HCT116 (cell line): ENCODE data around the gene CD69. TPM values are rescaled to one million over a fixed set of nuclear protein-coding genes. Genes with fewer than 3 reads are reported as not detected.

Experiments used
- ATAC-seq: fragments of 200-7000 bp; cut with Tn5 transposase; 2 replicates; pipeline ENCODE4 v1.9.1; 2020; ENCODE audit warnings: mild to moderate bottlenecking, moderate library complexity
- BruUV-seq: library from RNA; stranded (reverse); fragments of 400-500 nt; replicated peaks from 2 replicates; lab custom pipeline; 2021; lab: Mats Ljungman, UMichigan
- CTCF ChIA-PET: fragments of 300-600 bp; sonication (Branson Sonifier 250); formaldehyde crosslinking; loops from one replicate; lab custom pipeline; 2021; ENCODE audit warnings: antibody characterized with exemption; lab: Charles Lee
- POLR2A ChIA-PET: fragments of 300-600, 350-600 bp; sonication (Branson Sonifier 250); formaldehyde crosslinking; loops from one replicate; lab custom pipeline; 2021; ENCODE audit warnings: antibody characterized with exemption; lab: Charles Lee
- RAD21 ChIA-PET, 2 experiments: fragments of 300-600 bp; sonication (Branson Sonifier 250); formaldehyde crosslinking; loops; one replicate each; lab custom pipeline; 2023; ENCODE audit warnings: low total read pairs in 2 of 2; ENCODE audit not compliant: uncharacterized antibody in 2 of 2, unreplicated experiment in 2 of 2, low non-redundant PET in 1 of 2; lab: Charles Lee
- DNase-seq: peaks from one replicate; pipeline ENCODE4 v3.0.0-alpha.2; 2010; ENCODE audit warnings: low read depth, low spot score
- H2AFZ ChIP-seq: fragments of 200-600 bp; shearing (Covaris generic), sonication (generic); 2 replicates; pipeline ENCODE4 v1.6.1; 2017; ENCODE audit warnings: low read depth, mixed run types, mixed read lengths, antibody characterized with exemption, low read length; ENCODE audit not compliant: poor library complexity, severe bottlenecking
- H3K27ac ChIP-seq: 2 replicates; pipeline ENCODE4 v1.5.1; 2012; ENCODE audit warnings: low read depth, low read length
- H3K27me3 ChIP-seq: fragments of 200-600 bp; sonication (generic); 2 replicates; pipeline ENCODE4 v1.6.1; 2016; ENCODE audit warnings: mixed run types, low read length, mixed read lengths; ENCODE audit not compliant: insufficient read depth
- H3K36me3 ChIP-seq, 2 experiments: fragments of 200-500 bp in 1 of 2; fragments of 200-600 bp in 1 of 2; sonication (Bioruptor generic) in 1 of 2; sonication (generic) in 1 of 2; 2 replicates each; pipeline versions ENCODE4 v1.5.1 to v1.6.1; 2014 to 2016; ENCODE audit warnings: low read length in 2 of 2, inconsistent platforms in 1 of 2, mixed read lengths in 1 of 2, mixed run types in 1 of 2; ENCODE audit not compliant: insufficient read depth in 2 of 2, control insufficient read depth in 1 of 2
- H3K4me1 ChIP-seq, 2 experiments: fragments of 200-600 bp in 1 of 2; sonication (generic) in 1 of 2; 2 replicates each; pipeline versions ENCODE4 v1.5.1 to v1.6.1; 2012 to 2017; ENCODE audit warnings: low read length in 2 of 2, inconsistent platforms in 1 of 2, mild to moderate bottlenecking in 1 of 2, mixed read lengths in 1 of 2, mixed run types in 1 of 2, moderate library complexity in 1 of 2; ENCODE audit not compliant: insufficient read depth in 2 of 2, control insufficient read depth in 1 of 2
- H3K4me2 ChIP-seq: fragments of 200-600 bp; sonication (generic); 2 replicates; pipeline ENCODE4 v1.6.1; 2017; ENCODE audit warnings: mixed run types, low read length, mixed read lengths
- H3K4me3 ChIP-seq, 2 experiments: fragments of 200-600 bp in 1 of 2; sonication (generic) in 1 of 2; replicated peaks in 1 of 2; 2 replicates each; pipeline ENCODE4 v1.5.1; 2011 to 2016; ENCODE audit warnings: low read length in 2 of 2, control low read depth in 1 of 2, low read depth in 1 of 2, mild to moderate bottlenecking in 1 of 2, mixed read lengths in 1 of 2, mixed run types in 1 of 2
- H3K79me2 ChIP-seq: fragments of 200-600 bp; sonication (generic); 2 replicates; pipeline ENCODE4 v1.6.1; 2017; ENCODE audit warnings: mild to moderate bottlenecking, mixed run types, low read length, moderate library complexity, mixed read lengths; ENCODE audit not compliant: insufficient read depth
- H3K9ac ChIP-seq: fragments of 200-600 bp; sonication (generic); 2 replicates; pipeline ENCODE4 v1.6.1; 2016; ENCODE audit warnings: low read length, mixed read lengths
- H3K9me2 ChIP-seq: fragments of 200-600 bp; sonication (generic), shearing (Covaris generic); 2 replicates; pipeline ENCODE4 v1.6.1; 2017; ENCODE audit warnings: mixed run types, mild to moderate bottlenecking, moderate library complexity; ENCODE audit not compliant: insufficient read depth
- H3K9me3 ChIP-seq, 2 experiments: fragments of 200-500 bp in 1 of 2; fragments of 200-600 bp in 1 of 2; sonication (Bioruptor generic) in 1 of 2; sonication (generic) in 1 of 2; 2 replicates each; pipeline ENCODE4 v1.6.1; 2014 to 2017; ENCODE audit warnings: low read length in 2 of 2, mixed read lengths in 2 of 2, inconsistent platforms in 1 of 2, low read depth in 1 of 2, mild to moderate bottlenecking in 1 of 2, mixed run types in 1 of 2, moderate library complexity in 1 of 2; ENCODE audit not compliant: control insufficient read depth in 1 of 2, insufficient read depth in 1 of 2
- H4K20me1 ChIP-seq: fragments of 200-600 bp; sonication (generic), shearing (Covaris generic); 2 replicates; pipeline ENCODE4 v1.6.1; 2017; ENCODE audit warnings: mixed run types, mild to moderate bottlenecking, moderate library complexity; ENCODE audit not compliant: insufficient read depth
- CBX3 ChIP-seq: IDR thresholded peaks from 2 replicates; pipeline ENCODE4 v1.6.1; 2012; ENCODE audit warnings: low read depth
- EGR1 ChIP-seq: IDR thresholded peaks from 2 replicates; pipeline ENCODE4 v1.6.1; 2012; ENCODE audit warnings: low read depth
- EZH2 ChIP-seq: fragments of 200-600 bp; sonication (generic); IDR thresholded peaks from 2 replicates; pipeline ENCODE4 v1.6.1; 2017; ENCODE audit warnings: antibody characterized with exemption, mixed run types
- FOSL1 ChIP-seq: IDR thresholded peaks from 2 replicates; pipeline ENCODE4 v1.6.1; 2012; ENCODE audit warnings: low read depth
- JUND ChIP-seq: IDR thresholded peaks from 2 replicates; pipeline ENCODE4 v1.6.1; 2012
- POLR2AphosphoS5 ChIP-seq: IDR thresholded peaks from 2 replicates; pipeline ENCODE4 v1.6.1; 2011; ENCODE audit warnings: mild to moderate bottlenecking, low read depth, low read length, moderate library complexity
- SIN3A ChIP-seq: IDR thresholded peaks from 2 replicates; pipeline ENCODE4 v1.6.1; 2012; ENCODE audit warnings: low read depth
- SP1 ChIP-seq: IDR thresholded peaks from 2 replicates; pipeline ENCODE4 v1.6.1; 2012; ENCODE audit warnings: low read depth
- SRF ChIP-seq: IDR thresholded peaks from 2 replicates; pipeline ENCODE4 v1.6.1; 2012; ENCODE audit warnings: low read depth
- TCF7L2 ChIP-seq: IDR thresholded peaks from 2 replicates; pipeline ENCODE4 v1.7.0; 2011; ENCODE audit warnings: borderline replicate concordance, inconsistent platforms; ENCODE audit not compliant: insufficient read depth, insufficient read length; ENCODE audit errors: extremely low read depth
- YY1 ChIP-seq: IDR thresholded peaks from 2 replicates; pipeline ENCODE4 v1.6.1; 2011; ENCODE audit warnings: low read length, low read depth, moderate library complexity, mild to moderate bottlenecking; ENCODE audit not compliant: insufficient replicate concordance; ENCODE audit errors: extremely low read depth
- ZNF274 ChIP-seq: fragments of 200-500 bp; sonication (Bioruptor generic); IDR thresholded peaks from 2 replicates; pipeline ENCODE4 v1.6.1; 2014; ENCODE audit warnings: mild to moderate bottlenecking, low read depth, low read length, inconsistent platforms
- intact Hi-C: fragments of 100-400 bp; cut with micrococcal nuclease; formaldehyde crosslinking; loops from 2 replicates; pipeline ENCODE4 v1.10.0; 2022
- total RNA-seq: library from RNA; stranded (reverse); gene quantifications from one replicate; pipeline ENCODE4 v1.2.1, GENCODE V29; 2021; ENCODE audit not compliant: unreplicated experiment
- TF ChIP-seq, protein P1 (sequence below): IDR thresholded peaks from 2 replicates; pipeline ENCODE4 v1.6.1; 2012
- TF ChIP-seq, protein P2 (sequence below): IDR thresholded peaks from 2 replicates; pipeline ENCODE4 v1.6.1; 2012; ENCODE audit warnings: low read depth

The CD69 gene
- total RNA-seq, 1 experiment from 2014 or later = not detected

DNA sequence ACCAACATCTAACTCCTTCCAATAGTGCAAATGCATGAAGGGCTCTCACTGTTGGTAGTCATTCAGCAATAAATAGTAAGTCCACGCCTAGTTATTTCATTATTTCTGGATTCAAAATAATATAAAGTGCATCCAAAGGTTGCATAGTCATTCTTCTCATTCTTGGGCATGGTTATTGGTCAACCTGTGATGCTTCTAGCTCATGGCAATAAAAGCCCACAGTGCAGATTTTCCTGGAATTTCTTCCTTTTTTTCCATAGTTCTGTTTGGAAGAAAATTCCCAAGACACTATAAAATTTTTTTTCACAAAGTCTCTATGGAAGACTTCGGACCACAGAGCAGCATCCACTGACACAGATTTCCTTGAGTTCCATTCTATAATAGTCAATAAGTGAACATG lies 7.6 kb downstream of the CD69 start:
- TF ChIP-seq, protein P1, sequence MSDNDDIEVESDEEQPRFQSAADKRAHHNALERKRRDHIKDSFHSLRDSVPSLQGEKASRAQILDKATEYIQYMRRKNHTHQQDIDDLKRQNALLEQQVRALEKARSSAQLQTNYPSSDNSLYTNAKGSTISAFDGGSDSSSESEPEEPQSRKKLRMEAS = no peak
- no peak for TF ChIP-seq SIN3A
- TF ChIP-seq FOSL1 = no peak
- TF ChIP-seq ZNF274 = no peak
- TF ChIP-seq JUND = no peak
- TF ChIP-seq EGR1 = no peak
- no peak for TF ChIP-seq CBX3
- TF ChIP-seq POLR2AphosphoS5 = no peak
- no peak for TF ChIP-seq EZH2
- CTCF ChIA-PET = interaction anchor here (0.6 to 5.4 kb wide), 3 partner anchors 10 to 175 kb away, joined by 3 to 68 read pairs (median 3); no protein-coding TSS in a partner anchor
- no peaks in the 10 kb centered on the region for H3K9me2 ChIP-seq
- no peak overlapping the region for H3K4me2 ChIP-seq
- RAD21 ChIA-PET = no interaction called here
- intact Hi-C loops = no loop called here
- no peak overlapping the region for H3K9ac ChIP-seq
- ATAC-seq (no peak), DNase-seq (no peak)
- H2AFZ ChIP-seq = no peak overlapping the region
- H3K79me2 ChIP-seq = no peaks in the 10 kb centered on the region
- no peak overlapping the region for H3K4me3 ChIP-seq
- peaks cover 0 to 3% of the 10 kb centered on the region in 2 experiments; a peak in 2 of 4 replicates for H3K4me1 ChIP-seq
- POLR2A ChIA-PET = no interaction called here
- H3K9me3 ChIP-seq = no peaks in the 10 kb centered on the region
- peaks cover 37% of the 10 kb centered on the region for H3K27me3 ChIP-seq
- H3K27ac ChIP-seq = no peak overlapping the region
- no peaks in the 10 kb centered on the region for H3K36me3 ChIP-seq
- BruUV-seq = no TSS peak
- no peaks in the 10 kb centered on the region for H4K20me1 ChIP-seq

DNA sequence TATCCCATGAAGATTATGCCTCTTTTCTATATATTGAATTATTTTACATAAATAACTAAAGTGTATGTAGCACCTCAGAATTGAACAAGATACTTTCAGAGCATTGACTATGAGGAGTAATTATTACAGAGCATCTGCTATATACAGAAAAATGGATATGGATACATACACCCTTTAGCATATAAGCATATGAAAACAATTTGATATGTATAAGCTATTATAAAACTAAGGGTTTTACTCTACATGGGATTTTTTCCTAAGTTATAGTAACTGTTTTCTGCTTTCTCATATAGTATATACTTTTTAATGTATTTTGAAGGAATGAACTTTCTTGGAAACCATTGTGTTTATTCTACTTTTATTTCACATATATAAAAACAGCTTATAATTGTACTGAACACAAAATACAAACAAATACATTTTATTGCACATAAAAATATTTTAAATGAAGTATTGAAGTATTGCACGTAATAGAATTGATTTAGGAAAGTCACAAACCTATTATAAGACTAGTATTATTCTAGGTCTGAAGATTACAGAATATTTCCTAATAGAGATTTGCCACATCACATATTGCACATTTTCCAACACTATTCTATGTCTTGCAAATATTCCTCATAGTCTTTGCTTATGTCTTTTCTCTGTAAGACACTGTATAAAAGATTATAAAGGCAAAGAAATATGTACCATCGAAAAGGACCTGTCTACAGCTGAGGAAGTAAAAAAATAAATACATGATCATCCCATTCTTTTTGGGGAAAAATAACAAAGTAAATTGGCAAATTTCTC lies 8.4 kb downstream of the CD69 start:
- intact Hi-C loops = no loop called here
- TF ChIP-seq TCF7L2 (no peak), FOSL1 (no peak), POLR2AphosphoS5 (no peak), SP1 (no peak), YY1 (no peak), SRF (no peak)
- TF ChIP-seq, protein P1 = no peak
- TF ChIP-seq, protein P2, sequence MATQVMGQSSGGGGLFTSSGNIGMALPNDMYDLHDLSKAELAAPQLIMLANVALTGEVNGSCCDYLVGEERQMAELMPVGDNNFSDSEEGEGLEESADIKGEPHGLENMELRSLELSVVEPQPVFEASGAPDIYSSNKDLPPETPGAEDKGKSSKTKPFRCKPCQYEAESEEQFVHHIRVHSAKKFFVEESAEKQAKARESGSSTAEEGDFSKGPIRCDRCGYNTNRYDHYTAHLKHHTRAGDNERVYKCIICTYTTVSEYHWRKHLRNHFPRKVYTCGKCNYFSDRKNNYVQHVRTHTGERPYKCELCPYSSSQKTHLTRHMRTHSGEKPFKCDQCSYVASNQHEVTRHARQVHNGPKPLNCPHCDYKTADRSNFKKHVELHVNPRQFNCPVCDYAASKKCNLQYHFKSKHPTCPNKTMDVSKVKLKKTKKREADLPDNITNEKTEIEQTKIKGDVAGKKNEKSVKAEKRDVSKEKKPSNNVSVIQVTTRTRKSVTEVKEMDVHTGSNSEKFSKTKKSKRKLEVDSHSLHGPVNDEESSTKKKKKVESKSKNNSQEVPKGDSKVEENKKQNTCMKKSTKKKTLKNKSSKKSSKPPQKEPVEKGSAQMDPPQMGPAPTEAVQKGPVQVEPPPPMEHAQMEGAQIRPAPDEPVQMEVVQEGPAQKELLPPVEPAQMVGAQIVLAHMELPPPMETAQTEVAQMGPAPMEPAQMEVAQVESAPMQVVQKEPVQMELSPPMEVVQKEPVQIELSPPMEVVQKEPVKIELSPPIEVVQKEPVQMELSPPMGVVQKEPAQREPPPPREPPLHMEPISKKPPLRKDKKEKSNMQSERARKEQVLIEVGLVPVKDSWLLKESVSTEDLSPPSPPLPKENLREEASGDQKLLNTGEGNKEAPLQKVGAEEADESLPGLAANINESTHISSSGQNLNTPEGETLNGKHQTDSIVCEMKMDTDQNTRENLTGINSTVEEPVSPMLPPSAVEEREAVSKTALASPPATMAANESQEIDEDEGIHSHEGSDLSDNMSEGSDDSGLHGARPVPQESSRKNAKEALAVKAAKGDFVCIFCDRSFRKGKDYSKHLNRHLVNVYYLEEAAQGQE = no peak

More for the DNA sequence above, 8.4 kb downstream of the CD69 start:
- Histone ChIP-seq H3K9me2 (no peaks in the 10 kb centered on the region), H3K79me2 (no peaks in the 10 kb centered on the region), H3K36me3 (no peaks in the 10 kb centered on the region), H3K9me3 (no peaks in the 10 kb centered on the region), H4K20me1 (no peaks in the 10 kb centered on the region), H3K4me3 (no peak overlapping the region), H3K27me3 (peaks cover 30% of the 10 kb centered on the region), H3K4me2 (no peak overlapping the region), H2AFZ (no peak overlapping the region), H3K27ac (no peak overlapping the region), H3K9ac (no peak overlapping the region), H3K4me1 (peaks cover 0 to 3% of the 10 kb centered on the region in 2 experiments; a peak in 2 of 4 replicates)
- POLR2A ChIA-PET = no interaction called here
- BruUV-seq = no TSS peak
- RAD21 ChIA-PET = no interaction called here
- CTCF ChIA-PET = interaction anchor here (1.5 to 5.4 kb wide), 4 partner anchors 9 to 388 kb away, joined by 3 to 68 read pairs (median 25); partner anchors contain the start of gene CD69
- ATAC-seq (no peak), DNase-seq (no peak)
